HL-60 (cell line): ENCODE data around the gene UBTF.

Experiments
- DNase-seq, 2 experiments: peaks; one replicate each; pipeline ENCODE4 v3.0.0-alpha.2; 2010 to 2020; ENCODE audit warnings: low read depth in 1 of 2, low spot score in 1 of 2
- H3K27ac ChIP-seq: fragments of 250-450 bp; sonication (Bioruptor Pico); replicated peaks from 2 replicates; pipeline ENCODE4 v1.5.1; 2020; ENCODE audit warnings: mild to moderate bottlenecking, moderate library complexity
- H3K27me3 ChIP-seq: fragments of 250-450 bp; sonication (Bioruptor Pico); 2 replicates; pipeline ENCODE4 v1.5.1; 2021; ENCODE audit warnings: mild to moderate bottlenecking, moderate library complexity; ENCODE audit not compliant: insufficient read depth, poor library complexity, severe bottlenecking
- H3K4me3 ChIP-seq: replicated peaks from 2 replicates; pipeline ENCODE4 v1.5.1; 2011; ENCODE audit warnings: mild to moderate bottlenecking, control low read depth, low read length; ENCODE audit not compliant: insufficient read depth
- GABPA ChIP-seq: IDR thresholded peaks from 2 replicates; pipeline ENCODE4 v1.6.1; 2012; ENCODE audit warnings: low read depth
- POLR2AphosphoS5 ChIP-seq: IDR thresholded peaks from 2 replicates; pipeline ENCODE4 v1.6.1; 2012; ENCODE audit warnings: low read depth
- SPI1 ChIP-seq: IDR thresholded peaks from 2 replicates; pipeline ENCODE4 v1.6.1; 2012; ENCODE audit warnings: low read depth, mild to moderate bottlenecking, borderline replicate concordance
- TF ChIP-seq, protein P1 (sequence below): IDR thresholded peaks from one replicate; pipeline ENCODE4 v1.5.1; 2011; ENCODE audit warnings: low read length, control low read depth, inconsistent platforms; ENCODE audit not compliant: insufficient read depth
- TF ChIP-seq, protein P2 (sequence below): IDR thresholded peaks from 2 replicates; pipeline ENCODE4 v1.6.1; 2012; ENCODE audit warnings: low read depth; ENCODE audit not compliant: insufficient replicate concordance

The UBTF gene

DNA sequence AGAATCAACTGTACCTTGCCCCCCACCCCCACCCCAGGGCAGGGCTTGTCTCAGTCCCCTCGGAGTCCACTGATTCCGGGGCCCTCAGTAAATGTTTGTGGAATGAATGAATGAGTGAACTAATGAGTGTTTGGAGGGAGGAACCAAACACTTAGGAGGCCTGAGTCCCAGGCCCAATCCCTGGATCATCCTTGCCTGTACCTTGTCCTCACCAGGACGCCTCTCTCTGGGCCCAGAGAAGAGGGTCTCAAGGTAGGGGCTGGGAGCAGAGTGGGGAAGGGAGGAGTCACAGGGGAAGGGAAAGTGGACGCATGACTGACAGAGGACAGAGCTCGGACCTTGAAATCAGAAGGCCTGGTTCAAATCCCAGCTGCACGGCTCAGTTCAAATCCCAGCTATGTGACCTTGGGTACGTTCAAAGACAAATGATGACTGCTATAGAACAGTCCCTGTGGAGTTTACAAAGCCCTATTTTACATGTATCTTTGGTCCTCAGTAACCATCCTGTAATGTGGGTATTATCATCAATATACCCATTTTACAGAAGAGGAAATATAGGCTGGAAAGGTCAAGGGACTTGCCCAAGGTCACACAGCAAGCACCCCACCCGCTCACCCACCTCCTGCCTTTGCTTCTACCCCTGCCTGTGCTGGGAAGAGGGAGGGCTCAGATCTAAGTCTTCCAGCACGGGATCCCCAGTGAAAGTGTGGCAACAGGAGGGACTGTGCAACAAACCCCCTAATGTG, 30.2 kb upstream of the UBTF start:
- Histone ChIP-seq H3K27ac (no peak overlapping the region), H3K27me3 (no peaks in the 10 kb centered on the region), H3K4me3 (no peak overlapping the region)
- no peak for TF ChIP-seq POLR2AphosphoS5
- TF ChIP-seq, protein P1, sequence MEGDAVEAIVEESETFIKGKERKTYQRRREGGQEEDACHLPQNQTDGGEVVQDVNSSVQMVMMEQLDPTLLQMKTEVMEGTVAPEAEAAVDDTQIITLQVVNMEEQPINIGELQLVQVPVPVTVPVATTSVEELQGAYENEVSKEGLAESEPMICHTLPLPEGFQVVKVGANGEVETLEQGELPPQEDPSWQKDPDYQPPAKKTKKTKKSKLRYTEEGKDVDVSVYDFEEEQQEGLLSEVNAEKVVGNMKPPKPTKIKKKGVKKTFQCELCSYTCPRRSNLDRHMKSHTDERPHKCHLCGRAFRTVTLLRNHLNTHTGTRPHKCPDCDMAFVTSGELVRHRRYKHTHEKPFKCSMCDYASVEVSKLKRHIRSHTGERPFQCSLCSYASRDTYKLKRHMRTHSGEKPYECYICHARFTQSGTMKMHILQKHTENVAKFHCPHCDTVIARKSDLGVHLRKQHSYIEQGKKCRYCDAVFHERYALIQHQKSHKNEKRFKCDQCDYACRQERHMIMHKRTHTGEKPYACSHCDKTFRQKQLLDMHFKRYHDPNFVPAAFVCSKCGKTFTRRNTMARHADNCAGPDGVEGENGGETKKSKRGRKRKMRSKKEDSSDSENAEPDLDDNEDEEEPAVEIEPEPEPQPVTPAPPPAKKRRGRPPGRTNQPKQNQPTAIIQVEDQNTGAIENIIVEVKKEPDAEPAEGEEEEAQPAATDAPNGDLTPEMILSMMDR = no peak
- TF ChIP-seq, protein P2, sequence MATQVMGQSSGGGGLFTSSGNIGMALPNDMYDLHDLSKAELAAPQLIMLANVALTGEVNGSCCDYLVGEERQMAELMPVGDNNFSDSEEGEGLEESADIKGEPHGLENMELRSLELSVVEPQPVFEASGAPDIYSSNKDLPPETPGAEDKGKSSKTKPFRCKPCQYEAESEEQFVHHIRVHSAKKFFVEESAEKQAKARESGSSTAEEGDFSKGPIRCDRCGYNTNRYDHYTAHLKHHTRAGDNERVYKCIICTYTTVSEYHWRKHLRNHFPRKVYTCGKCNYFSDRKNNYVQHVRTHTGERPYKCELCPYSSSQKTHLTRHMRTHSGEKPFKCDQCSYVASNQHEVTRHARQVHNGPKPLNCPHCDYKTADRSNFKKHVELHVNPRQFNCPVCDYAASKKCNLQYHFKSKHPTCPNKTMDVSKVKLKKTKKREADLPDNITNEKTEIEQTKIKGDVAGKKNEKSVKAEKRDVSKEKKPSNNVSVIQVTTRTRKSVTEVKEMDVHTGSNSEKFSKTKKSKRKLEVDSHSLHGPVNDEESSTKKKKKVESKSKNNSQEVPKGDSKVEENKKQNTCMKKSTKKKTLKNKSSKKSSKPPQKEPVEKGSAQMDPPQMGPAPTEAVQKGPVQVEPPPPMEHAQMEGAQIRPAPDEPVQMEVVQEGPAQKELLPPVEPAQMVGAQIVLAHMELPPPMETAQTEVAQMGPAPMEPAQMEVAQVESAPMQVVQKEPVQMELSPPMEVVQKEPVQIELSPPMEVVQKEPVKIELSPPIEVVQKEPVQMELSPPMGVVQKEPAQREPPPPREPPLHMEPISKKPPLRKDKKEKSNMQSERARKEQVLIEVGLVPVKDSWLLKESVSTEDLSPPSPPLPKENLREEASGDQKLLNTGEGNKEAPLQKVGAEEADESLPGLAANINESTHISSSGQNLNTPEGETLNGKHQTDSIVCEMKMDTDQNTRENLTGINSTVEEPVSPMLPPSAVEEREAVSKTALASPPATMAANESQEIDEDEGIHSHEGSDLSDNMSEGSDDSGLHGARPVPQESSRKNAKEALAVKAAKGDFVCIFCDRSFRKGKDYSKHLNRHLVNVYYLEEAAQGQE = no peak
- no peak for TF ChIP-seq SPI1
- TF ChIP-seq GABPA = no peak
- no peak for DNase-seq

GRCh38 chr17:44247876-44248736, 28.6 kb upstream of the UBTF start:
- no peaks in the 10 kb centered on the region for H3K27me3 ChIP-seq
- DNase-seq = no peak
- H3K27ac ChIP-seq = no peak overlapping the region
- TF ChIP-seq GABPA (no peak), POLR2AphosphoS5 (no peak), SPI1 (no peak)
- TF ChIP-seq, protein P2 = no peak
- TF ChIP-seq, protein P1 = no peak
- H3K4me3 ChIP-seq = no peak overlapping the region

- H3K4me3 ChIP-seq = no peak overlapping the region
- H3K27me3 ChIP-seq = no peaks in the 10 kb centered on the region
- no peak overlapping the region for H3K27ac ChIP-seq
- DNase-seq = no peak
- TF ChIP-seq, protein P2 = no peak
- TF ChIP-seq SPI1 (no peak), GABPA (no peak), POLR2AphosphoS5 (no peak)
- TF ChIP-seq, protein P1 = no peak
Observed at GRCh38 chr17:44247440-44247841, 28.0 kb upstream of the UBTF start.
